Measurements from ENCODE around the gene GCC2.
"Not testable (repeated sequence)": the region's sequence is repeated elsewhere in the genome, so short reads cannot be mapped to it uniquely, and the experiment has no call there.

Gene GCC2

DNA sequence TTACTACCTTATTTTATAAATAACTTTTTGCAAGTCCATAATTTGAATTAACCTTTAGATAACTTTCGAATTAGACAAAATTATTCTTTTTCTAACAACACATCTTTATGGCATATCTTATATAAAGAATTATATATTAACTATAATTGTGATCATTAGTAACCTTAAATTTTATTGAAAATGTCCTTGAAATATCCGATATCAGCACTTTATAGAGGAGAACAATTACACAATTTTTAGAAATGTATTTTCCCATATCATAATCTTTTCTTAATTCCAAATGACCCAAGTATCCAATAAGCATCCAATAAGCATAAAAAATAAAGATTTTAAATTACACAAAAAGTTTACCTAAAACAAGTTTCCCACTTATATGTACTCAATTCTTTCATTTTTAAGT lies 7.3 kb upstream of the GCC2 start:
- DNase-seq: no peak

DNA sequence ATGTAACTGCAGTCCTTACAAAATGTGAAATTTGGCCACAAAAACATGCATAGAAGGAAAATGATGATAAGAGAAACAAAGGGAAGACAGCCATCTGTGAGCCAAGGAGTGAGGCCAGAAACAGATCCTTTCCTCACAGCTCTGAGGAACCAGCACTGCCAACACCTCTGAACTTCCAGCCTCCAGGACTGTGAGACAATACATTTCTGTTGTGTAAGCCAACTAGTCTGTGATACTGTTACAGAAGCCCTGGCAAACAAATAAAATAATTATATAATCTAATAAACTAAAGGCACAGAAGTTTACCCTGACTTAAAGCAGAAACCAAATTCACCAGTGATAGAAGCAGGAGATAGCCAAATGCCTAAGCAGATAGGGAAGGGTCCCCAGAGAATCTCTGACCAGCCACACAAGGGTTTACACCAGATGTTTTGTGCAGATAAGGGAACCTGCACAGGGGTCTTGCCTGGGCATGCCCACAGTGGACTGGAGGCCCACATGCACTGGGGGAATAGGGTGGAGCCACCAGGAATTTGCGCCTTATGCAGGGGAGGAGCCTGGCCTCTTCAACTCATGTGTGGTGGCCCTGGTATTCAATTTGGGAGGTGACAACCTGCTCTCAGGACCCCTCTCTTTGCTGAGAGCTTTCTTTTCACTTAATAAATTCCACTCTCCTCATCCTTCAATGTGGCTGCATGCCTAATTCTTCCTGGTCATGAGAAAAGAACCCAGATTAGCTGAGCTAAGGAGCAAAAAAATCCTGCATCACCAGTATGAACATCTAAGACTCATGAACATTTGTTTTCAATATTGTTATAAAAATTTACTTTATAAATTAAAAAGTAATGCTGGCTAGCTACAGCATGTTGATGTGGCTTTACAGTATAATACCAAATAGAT lies 3.8 kb upstream of the GCC2 start:
- no peak for DNase-seq

DNA sequence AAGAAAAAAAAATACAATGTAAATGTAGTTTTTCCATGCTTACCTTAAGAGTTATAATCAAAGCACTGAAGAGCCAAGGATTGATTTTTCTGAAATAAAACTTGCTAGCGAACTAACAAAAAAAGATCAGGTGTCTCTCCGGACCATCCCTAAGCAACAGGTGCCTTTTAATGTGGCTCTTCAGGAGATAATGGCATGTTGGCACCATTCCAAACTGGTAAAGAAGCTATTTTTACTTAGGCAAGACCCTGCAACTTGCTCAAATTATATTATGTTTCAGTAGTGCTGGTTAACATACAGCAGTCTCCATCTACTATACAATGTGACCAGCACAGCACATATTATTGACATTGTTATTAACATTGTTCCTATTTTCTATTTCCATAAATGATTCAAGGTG lies 2.3 kb upstream of the GCC2 start:
- DNase-seq: no peak

DNA sequence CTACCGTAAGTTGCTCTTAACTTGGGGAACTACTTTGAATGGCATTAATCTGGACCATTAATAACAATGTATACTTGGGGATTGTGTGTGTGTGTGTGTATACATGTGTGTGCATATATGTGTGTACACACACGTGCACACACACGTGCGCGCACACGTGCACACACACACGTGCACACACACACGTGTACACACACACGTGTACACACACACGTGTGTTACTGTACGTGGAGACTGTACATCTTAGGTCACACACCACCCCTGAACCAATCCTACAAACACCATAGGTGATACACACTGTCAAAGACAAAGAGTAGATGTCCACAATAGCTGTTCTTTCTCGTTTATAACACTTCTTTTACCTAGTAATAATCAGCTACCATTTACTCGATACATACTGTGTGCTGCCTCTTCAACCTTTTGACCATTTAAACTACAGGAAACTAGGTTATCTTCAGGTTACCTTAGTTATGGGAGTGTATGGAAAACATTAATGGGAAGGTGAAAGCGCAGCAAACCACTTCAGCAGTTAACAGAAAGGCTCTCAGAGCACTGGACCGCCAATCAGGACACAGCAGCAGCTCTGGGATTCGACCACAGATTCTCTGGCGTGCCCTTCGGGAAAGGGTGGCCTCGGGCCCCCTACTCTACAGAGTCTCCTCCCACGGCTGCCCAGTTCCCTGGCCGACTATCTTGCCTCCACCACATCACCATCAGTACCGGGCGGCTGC lies 894 bp upstream of the GCC2 start:
- DNase-seq: peak; percentile 64

DNA sequence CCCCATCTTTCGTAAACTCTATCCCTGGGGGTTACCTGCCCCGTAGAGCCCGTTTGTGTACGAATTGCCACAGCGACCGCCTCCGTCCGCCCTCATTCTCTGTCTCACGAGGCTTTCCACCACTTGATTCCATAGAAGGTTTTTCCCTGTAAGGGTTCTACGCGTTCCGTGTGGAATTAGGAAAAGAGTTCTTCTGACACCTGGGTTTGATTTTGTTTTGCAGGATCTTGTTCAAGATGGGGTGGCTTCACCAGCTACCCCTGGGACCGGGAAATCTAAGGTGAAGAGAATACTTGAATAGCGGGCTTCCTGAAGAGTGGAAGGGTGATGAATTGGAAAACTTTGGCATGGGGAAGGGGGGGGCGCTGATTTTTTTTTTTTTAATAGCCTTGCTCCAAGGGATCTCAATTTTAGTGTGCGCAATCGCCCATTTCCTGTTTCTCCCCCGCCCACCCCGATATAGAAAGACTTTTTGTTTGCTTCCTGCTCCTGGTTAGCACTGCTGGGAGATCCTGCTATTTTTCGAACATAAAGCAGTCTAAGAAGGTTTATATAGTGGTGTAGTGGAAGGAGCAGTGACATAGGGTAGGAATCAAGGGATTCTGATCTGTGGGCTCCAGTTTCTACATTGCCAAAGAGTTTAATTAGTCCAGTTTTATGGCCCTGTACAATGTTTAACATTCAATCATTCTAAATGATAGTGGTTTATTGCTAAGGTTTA lies 564 bp downstream of the GCC2 start:
- DNase-seq: peak; percentile 44

DNA sequence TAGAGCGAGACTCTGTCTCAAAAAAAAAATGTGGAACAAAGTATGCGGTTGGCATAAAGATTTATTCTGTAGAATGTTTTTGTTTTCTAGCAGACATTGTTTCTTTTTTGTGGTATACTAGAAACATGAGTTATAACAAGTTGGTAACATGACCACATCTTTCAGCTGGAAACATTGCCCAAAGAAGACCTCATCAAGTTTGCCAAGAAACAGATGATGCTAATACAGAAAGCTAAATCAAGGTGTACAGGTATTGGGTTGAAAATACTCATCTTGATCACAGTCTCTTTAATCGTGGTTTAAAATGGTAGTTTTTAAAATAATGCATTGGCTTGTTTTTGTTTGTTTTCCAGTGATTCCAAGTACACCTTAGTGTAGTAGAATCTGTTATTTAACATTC lies 1.9 kb downstream of the GCC2 start:
- DNase-seq: no peak

DNA sequence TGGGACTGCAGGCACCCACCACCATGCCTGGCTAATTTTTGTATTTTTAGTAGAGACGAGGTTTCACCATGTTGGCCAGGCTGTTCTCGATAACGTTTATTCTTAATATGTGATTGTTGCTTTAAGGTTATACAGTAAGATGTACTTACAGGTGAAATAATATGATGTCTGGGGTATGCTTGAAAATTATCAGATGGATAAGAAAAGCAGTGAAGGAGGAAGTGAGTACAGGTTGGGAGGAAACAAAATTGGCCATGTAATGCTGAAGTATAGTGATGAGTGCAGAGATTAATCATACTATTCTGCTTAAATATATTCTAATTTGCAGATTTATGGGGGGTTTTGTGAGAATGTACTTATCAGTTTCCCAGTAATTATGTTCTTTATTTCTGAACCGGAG lies 3.0 kb downstream of the GCC2 start:
- DNase-seq: no peak

DNA sequence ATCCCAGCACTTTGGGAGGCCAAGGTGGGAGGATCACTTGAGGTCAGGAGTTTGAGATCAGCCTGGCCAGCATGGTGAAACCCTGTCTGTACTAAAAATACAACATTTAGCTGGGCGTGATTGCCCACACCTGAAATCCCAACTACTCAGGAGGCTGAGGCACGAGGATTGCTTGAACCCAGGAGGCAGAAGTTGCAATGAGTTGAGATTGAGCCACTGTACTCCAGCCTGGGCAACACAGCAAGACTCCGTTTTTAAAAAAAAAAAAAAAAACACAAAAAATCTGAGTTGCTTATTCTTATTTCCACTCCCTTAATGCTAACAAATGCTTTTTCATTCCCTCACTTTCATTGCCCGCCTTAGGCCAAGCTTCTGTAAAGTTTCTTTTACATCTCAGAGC lies 4.5 kb downstream of the GCC2 start:
- not testable (repeated sequence) for DNase-seq

DNA sequence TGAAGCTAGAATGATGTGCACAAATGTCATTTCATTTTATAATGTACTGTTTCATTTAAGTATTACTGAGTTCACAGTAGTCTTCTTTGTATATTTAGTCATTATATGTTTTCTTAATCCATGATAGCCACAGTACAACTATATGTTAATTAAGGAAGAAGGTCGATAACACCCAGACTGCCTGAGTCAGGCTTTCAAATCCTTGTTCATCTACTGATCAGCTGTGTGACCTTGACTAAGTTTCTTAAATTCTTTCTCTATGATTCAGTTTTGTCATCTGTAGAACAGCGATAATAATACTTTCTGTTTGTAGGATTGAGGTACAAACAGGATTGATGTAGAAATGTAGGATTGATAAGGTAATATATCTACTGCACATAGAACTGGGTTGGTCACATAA lies 5.4 kb downstream of the GCC2 start:
- DNase-seq: no peak

DNA sequence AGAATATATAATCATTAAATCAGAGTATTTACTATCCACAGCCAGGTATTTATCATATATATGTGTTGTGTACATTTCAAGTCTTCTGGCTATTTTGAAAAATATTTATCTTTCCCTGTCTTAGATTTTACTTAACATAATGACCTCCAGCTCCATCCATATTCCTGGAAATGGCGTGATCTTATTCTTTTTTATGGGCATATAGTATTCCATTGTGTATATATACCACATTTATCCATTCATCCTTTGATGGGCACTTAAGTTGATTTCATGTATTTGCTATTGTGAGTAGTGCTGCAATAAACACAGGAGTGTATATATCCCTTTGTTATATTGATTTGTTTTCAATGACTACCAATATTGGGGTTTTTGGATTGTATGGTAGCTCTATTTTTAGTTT lies 6.6 kb downstream of the GCC2 start:
- DNase-seq: no peak

DNA sequence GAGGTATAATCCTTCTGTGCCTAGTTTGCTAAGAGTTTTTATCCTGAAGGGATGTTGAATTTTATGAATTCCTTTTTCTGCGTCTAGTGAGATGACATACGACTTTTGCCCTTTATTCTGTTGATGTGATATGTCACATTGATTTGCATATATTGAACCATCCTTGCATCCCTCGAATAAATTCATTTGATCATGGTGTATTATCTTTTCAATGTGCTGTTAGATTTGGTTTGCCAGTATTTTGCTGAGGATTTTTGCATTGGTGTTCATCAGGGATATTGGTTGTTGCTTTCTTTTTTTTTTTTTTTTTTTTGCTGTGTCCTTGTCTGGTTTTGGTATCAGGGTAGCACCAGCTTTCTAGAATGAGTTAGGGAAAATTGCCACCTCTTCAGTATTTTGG lies 9.1 kb downstream of the GCC2 start:
- no peak for DNase-seq

DNA sequence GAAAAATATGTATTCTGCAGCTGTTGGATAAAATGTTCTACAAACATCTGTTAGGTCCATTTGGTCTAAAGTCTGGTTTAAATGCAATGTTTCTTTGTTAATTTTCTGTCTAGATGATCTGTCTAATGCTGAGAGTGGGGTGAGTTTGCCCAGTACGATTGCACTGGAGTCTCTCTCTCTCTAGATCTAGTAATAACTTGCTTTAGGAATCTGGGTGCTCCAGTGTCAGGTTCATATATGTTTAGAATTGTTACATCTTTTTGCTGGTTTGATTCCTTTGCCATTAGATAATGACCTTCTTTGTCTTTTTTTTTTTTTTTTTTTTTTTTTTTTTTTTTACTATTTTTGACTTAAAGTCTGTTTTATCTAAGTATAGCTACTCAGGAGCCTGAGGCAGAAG lies 10.4 kb downstream of the GCC2 start:
- DNase-seq: no peak

DNA sequence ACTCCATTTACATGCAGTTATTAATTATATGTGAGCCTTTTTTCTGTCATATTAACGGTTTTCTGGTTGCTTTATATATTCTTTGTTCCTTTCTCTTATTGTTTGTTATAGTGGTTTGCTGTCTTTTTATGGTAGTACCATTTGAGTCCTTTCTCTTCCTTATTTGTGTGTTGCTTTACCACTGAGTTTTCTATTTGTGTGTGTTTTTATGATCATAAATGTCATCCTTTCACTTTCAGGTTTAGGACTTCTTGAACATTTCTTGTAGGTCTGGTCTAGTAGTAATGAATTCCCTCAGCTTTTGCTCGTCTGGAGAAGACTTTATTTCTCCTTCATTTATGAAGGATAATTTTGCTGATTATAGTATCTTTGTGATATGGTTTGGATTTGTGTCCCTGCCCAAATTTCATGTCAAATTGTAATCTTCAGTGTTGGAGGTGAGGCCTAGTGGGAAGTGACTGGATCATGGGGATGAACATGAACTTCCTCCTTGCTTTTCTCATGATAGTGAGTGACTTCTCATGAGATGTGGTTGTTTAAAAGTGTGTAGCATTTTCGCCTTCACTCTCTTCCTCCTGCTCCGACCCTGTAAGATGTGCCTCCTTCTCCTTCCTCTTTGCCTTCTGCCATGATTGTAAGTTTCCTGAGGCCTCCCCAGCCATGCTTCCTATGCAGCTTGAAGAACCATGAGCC lies 11.5 kb downstream of the GCC2 start:
- DNase-seq: no peak

DNA sequence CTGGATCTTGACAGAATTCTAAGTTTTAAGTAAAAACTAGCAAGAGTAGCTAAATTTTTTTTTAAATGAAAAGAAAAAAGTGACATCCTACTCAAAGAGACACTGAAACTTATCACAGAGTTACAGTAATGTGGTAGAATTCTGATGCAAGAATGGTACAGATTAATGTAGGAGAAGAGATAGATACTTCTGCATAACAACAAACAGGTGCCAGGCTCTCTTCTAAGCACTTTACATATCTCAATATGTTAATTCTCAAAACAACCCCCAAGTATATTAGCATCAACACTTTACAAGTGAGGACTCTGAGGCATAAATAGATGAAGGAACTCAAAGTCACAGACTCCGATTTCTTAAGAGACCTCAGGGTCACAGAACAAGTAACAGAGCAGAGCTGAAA lies 28.1 kb downstream of the GCC2 start:
- DNase-seq: no peak

DNA sequence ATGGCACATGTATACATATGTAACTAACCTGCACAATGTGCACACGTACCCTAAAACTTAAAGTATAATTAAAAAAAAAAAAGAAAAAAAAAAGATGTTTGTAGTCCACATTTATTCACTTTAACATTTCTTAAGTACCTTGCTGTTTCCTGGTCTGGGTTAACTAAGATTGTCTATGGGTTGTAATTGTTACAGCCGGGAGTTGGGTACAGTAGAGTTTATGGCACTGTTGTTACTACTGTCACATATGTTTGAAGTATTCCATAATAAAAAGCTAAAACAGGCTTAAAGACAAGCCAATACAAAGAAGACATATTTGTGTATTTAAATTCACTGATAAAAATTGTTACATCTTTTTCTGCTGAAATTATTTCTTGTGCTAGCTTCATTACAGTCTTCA lies 36.2 kb downstream of the GCC2 start:
- DNase-seq: no peak

DNA sequence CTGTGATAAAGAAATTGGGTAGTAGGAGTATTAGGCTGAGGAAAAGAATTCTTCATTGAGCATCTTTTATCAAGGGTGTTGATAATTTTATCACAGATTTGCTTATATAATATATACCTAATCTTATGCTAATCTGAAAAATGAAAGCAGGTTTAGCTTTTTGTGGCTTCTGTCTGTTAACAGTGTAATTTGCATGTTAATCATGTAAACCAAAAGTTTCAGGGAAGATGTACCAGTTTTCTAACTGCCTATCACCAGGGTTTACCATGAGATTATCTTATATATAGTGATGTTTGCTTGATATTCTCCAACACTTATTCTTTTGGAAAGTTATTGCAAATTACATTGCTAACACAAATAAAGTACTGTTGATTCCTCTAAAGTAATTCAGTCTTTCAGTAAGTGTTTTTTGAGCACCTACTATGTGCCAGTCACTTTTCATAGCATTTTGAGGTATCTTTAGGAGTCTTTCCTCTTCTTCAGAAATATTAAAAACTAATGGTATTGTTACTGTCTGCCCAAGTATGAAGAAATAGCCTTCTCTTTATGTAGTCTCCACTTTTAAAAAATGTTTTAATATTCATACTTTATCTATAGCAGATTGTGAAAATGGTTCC lies 41.6 kb downstream of the GCC2 start:
- DNase-seq: no peak

DNA sequence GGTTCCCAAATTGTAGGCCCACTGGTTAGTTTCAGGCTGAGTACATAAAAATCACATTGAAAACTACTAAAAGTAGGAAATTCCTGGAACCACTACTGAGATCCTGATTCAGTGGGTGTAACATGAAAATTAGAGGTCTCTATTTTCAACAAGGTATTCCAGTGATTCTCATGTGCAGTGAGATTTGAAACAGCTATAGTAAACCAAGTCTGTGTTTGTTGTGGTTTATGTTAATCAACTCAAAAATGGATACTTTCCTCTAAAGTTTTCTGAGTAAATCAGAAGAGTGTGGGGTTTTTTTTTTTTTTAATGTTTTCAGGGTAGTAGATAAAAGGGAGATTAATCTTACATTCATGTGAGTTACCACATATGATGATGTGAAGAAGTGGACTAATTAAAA lies 42.8 kb downstream of the GCC2 start:
- DNase-seq: no peak

DNA sequence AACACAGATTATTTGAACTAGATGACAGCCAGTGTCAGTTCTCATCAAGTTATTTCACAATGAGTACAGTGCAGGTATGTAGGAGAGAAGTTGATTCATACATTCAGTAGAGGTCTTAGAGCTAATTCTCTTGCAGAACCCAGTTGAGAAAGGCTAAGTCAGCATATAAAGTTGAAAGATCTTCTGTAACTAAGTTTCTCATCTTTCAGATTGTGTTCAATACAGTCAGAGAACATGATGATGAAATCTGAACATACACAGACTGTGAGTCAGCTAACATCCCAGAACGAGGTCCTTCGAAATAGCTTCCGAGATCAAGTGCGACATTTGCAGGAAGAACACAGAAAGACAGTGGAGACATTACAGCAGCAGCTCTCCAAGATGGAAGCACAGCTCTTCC lies 43.4 kb downstream of the GCC2 start:
- no peak for DNase-seq

DNA sequence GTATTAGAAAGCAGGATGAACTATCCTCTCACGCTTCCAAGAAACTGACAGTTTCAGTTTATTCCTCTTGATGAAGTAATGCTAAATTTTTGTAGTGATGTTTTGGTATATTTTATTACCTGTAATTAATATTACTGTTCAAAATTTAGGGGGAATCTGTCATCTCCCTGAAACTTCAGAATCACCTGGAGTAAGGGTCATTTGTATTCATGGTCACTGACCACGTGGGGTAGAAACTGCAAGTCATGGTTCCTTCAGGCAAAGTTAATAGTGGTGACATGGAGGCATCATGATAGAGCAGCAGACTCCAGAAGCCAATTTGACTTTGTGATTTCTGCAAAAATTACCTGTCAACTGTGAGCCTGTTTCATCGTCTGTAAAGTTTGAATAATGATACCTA lies 47.2 kb downstream of the GCC2 start:
- not testable (repeated sequence) for DNase-seq

DNA sequence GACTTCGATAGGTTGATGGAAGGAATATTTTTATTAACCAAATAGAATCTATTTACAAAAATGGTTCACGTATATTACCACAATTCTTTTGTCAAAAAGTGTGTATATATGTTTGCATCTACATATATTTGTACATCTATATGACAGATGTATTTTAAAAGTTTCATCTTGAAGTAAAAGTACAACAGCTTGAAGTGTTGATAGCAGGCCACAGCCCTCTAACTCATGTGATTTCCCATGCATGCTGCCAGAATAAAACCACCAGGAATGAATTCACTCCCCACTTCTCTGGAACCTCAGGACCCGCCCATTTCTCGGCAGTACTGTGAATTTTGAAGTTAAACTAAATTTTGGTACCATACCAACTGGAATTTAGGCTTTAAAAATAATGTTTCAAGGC lies 58.6 kb downstream of the GCC2 start:
- not testable (repeated sequence) for DNase-seq

DNA sequence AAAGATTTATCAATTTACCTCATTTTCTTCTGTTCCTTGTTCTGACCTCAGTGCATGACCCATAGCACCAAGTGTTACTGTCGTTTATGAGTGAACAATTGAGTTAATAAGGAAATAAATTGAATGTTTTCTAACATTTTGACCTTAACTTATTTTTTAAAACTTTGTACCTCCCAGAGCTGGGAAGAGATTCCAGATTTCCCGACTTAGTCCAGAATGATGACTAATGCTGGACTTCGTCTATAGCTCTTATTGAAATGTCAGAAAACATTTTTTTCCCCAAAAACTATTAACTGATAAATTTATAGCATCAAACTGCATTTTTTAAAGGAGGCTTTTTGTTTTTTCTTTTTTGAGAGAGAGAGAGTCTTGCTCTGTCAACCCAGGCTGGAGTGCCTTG lies 63.4 kb downstream of the GCC2 start:
- DNase-seq: not testable (repeated sequence)

DNA sequence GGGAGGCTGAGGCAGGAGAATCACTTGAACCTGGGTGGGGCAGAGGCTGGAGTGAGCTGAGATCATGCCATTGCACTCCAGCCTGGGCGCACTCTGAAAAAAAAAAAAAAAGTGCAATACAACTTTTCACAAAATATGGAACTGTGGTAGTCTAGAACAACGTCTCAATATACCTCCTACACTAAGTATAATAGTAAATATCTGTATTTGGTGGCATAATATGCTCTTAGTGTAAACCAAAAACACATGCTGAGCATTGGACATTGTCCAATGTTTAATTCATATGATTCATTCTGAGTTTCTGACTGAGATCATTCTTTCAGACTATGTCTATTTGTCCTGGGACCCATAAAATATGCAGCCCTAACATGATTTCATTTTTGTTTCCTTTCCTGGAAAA lies 65.5 kb downstream of the GCC2 start:
- DNase-seq: not testable (repeated sequence)

DNA sequence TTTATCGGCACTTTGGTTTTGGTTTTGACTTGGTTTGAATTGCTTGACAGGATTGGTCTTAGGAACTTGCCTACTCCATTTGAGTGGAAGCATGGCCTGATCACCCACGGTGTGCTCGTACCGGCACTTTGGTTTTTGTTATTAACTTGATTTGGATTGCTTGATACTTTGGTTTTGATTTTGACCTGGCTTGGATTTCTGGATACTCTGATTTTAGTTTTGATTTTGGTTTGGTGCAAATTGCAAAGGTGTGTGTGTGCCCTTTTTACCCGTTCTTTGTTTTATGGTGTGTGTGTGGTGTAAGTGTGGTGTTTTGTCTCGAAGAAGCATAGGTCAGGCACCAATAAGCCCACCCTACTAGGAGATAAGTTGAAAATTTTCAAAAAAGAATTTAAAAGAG lies 75.7 kb downstream of the GCC2 start:
- DNase-seq: not testable (repeated sequence)

Data from NCI-H510A treated with DMSO at 0.1 percent for 48 hours (cell line).